Effector CD8-positive, alpha-beta T cell (primary cell): ENCODE data around the gene SGCD.

Experiments used
- DNase-seq: peaks from one replicate; lab custom pipeline; 2025; lab: John Stamatoyannopoulos, UW
- total RNA-seq, 4 experiments: gene quantifications; one replicate each; lab custom pipeline; 2026; lab: John Stamatoyannopoulos, UW

The SGCD gene
- 2.7 to 23.0 (median 14.5) reads per million in 4 experiments for total RNA-seq

DNA sequence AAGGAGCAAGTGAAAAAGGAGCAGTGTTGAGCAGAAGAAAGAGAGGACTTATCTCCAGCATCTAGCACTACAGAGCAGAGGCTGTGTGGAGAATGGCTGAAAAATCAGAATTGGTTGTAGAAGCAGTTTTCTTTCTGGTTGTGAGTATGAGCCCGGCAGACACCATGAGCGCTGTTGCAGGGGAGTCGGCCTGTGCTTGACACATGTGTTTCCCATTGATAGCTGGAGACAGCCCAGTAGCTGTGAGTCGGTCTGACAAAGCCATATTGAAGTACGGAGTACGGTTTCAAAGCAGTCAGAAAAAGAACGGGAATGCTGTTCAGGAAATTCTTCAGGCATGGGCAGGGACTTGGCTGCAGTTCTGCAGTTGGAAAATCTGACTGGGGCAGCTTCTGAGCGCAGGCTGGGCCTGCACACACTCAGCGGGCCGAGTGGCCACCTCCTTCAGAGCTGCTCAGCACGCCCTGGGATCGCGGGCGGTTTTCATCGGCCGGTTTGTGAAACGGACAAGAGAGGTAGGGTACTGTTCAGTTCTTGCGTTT is at the start of gene SGCD:
TSS of gene SGCD (plus strand) at position 447 of the 542 bp plus-strand sequence.
- DNase-seq, result no peak

DNA sequence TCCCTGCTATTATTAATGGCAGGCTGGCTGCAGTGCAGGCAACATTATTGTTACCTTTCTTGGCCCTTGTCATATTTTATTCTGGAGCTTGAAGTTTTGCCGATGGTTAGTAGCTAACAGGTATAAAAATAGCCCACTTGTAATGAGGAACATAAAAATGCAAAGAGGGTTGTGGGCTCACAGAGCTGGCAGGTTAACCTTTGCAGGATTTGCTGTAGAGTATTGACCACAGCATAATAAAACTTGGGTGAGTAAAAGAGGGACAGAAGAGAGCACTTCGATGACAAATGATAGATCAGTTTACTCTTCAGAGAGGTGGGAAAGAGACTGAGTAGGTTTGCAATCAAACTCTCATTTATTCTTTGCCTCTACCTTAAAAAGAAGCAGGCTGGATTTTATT is 49.7 kb upstream of the SGCD start:
- no peak for DNase-seq

DNA sequence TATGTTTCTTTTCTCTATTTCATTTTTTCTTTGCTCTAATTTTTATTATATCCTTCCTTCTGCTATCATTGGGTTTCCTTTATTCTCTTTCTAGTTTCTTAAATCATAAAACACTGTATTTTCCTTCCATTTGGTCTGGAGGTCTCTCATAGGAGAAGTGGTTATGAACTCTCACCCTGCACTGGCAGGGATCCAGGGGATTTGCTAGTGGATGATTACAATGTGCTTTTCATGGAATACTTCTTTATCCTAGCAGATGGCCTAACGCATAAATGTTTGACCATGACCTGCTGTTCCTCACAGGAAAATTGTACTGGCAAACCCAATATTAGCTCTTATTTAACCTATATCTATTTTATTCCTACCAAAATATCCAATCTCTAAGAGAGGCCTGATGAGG is 31.5 kb upstream of the SGCD start:
- DNase-seq, result no peak

DNA sequence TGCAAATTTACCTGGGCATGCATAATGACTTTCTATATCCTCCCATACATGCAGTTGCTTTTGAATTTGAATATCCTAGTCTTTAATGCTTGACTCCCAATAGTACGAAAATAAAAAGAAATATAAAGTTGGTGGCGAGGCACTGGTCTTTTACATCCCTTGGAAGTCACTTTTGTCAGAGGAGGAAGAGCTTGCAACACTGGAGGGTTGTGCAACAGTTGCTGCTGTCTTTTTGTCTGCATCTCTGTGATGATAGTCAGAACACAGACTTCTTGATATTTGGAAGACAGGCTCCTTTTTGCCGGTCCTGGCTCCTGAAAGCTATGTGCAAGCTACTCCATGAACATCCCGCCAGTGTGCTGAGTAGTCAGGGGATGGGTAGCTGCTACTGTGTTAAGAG is 16.8 kb upstream of the SGCD start:
- DNase-seq, result no peak

DNA sequence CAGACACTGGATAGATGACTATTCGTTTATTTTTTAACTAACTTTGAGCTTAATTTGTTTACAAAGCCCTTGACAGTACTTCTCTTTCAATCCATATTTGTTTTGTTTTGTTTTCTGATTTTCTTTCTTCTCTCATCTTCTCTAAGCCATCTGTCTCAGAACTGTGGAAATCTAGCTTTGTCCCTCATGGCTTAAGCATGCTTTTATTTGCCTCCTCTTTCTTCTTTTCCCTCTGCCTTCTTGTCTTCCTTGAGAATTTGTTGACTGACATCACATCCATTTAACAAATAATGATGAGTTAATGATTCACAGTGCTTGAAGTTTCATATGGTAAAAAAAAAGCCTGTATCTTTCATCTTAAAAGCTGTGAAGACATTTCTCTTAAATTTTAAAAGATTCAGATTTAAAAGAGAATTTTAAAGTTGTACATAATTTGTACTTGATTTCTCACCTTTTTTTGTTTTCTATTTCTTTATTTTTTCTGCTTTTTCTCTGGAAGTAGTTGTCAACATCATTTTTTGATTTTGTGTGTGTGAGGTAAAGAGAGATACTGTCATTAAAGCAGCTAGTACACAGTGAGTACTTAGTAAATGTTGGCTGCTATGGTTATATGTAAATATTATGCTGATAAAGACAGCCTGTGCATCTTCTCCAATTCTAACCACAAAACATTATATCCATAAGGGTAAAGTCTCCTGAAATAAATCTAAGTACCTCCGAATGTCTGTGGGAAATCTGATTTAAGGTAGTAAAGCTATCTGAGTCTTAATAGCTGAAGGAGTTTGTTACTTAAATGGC is 13.9 kb upstream of the SGCD start:
- no peak for DNase-seq

DNA sequence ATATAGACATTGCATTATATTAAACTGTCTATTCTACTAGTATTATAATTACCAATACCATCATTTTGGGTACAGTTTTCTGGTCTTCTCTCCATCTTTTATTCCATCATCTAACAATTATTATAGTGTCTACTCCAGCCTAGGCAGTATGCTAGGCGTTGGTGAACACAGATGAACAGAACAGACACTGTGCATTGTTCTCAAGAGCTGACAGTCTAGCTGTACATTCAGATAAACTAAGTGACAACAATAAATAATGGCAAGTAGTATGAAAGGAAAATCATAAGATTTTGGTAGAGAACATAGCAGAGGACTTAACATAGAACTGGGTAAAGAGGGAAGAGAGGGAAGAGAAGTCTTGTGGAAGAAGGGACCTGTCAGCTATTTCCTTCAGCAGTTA is 12.5 kb upstream of the SGCD start:
- DNase-seq, result no peak

DNA sequence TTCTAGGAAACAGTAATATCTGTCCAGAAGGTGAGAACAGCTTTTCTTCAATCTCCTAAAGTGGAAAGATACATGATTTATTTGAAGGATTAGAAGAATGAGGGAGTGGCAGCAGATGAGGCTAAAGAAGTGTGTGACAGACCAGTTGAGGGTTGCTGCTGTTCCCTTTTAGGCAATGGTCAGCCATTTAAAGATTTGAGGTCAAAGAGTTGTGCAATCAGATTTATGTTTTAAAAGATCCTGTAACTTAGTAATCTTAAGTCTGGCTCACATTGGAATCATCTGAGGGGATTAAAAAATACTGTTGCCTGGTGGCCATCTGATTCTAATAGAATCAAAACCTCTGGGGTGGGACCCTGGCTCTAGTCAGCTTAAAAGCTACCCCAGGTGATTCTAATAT is 4.3 kb upstream of the SGCD start:
- no peak for DNase-seq

DNA sequence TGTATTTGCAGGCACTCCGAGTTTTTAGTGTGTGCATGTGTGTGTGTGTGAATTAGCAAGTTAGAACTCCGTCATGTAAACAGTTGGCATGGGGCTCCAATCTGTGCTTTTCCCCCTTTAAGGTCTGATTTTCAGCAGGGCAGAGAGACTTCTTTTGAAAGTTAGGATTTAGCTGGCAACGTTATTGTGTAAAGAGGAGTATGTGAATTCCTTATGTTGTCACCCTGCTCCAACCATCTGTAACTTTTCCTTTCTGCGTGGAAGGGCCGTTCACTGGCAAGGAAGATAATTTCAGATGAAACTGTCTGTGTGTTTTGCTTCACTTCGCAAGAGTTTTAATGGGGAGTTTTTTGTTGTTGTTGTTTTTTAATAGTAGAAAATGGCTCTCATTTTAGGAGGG is 332 bp downstream of the SGCD start:
- no peak for DNase-seq

DNA sequence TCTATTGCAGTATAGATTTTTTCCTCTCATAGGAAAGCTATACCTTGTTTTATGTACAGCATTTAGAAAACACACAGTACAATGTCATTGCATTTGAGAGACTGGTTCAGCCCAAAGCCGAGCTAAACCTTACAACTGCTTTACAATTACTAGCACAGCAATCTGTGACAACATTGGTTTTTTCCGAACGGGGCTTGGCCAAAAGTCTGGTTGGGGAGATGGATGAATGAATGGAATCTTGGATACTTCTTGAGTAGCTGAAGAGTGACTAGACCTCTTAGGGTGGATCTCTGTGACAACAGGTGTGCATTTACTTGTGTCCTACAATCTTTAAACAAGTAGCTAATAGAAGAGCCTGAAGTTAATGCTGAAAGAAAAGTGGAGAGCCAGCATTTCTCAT is 1.2 kb downstream of the SGCD start:
- DNase-seq, result no peak

DNA sequence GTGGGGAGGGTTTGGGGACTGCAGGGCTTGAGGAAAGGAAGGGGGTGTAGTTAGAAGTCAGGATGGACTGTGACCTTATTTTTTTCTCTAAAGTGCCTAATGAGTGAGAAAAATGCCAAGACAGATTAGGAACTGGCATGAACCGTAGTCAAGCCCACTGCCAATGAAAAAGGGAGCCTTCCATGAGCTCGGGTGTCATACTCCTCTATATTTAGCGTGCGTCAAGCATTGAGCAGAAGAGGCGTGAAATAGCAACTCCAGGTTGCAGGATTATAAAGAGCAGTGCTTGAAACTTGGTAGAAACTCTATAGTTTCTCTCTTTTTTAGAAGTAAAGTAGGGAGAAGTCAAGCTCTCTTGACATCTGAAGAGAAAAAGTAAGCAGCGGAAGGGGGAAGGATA is 1.8 kb downstream of the SGCD start:
- DNase-seq, result no peak

DNA sequence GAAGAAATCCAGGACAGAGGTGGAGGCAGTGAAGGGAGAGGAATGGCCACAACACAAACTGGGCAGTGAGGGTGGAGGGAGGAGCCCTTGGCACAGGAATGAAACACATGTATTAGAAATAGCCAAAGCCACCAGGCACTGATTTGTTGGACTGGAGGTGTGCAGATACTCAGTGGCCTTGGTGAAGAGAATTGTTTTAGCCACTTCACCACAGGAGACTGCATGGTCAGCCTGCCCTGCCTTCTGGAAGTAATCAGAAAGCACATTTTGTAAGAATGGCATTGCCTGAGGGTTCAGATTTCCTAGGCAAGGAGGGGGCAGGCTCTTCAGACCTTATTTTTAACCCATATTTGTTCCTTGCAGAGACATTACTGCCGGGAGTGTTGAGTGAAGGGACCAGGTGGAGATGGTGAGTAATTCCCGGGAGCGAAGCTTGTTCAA is 2.2 kb downstream of the SGCD start:
- DNase-seq, result no peak

DNA sequence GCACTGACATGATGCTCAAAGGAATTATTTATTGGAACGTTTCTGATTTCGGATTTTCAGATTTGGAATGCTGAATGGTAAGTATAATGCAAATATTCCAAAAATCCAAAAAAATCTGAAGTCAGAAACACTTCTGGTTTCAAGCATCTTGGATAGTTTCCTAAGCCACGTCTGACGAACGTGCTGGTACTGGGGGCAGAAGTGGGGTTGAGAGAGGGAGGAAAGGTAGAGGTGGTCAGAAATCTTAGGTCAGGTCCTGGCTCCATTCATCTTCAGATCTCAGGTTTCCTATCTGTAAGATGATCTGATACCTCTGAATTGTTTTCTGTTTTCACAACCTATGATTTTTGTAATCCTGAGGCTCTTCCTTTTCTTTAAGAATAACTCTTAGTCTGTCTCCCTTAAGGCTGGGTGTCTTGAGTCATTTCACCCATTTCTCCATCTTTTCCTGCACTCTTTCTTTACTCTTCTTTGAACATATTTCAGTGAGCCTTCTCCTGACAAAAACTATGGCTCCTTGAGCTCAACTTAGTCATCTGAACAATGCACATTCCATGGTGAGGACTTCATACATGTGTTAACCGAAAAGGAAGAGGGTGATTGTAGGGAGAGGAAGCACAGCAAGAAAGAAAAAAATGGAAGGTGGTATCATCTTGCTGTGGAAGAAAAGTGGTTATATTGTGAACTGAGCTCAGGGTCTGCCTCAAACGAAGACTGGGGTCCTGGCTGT is 3.3 kb downstream of the SGCD start:
- no peak for DNase-seq

DNA sequence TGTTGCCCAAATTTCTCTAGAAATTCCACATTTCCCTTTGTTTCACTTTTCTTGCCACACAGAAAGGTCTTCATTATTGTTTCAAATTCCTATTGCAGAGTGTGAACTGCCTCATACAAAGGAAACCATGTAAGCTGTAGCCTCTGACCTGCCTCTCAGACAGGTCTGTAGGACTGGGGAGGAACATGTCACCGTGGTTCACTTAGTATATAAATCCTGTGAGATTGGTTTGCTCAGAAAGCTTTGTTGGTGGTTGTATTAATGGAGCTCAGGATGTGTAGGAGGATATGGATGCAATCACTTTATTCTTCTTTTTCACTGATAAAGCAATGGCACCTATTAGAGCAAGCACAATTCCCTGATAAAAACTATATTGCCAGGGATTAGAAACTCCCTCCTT is 4.2 kb downstream of the SGCD start:
- no peak for DNase-seq

DNA sequence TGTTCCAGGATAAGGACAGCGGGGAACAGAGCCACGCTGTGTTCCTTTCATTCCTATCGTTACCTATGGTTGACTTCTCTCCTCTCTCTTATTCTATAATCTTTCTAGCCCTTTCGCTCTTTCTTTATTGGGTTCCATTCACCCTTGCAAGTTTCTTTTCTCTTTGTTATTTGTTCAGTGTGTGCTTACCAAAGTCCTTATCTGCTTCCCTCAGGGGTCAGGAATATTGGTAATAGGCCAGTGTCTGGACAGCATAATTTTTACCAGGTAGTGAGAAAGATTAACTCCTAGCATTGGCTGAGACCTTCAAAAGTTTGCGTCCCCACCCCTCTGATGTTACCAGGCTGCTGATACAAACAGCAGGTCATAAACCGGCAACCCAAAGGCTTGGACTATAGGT is 4.9 kb downstream of the SGCD start:
- no peak for DNase-seq

DNA sequence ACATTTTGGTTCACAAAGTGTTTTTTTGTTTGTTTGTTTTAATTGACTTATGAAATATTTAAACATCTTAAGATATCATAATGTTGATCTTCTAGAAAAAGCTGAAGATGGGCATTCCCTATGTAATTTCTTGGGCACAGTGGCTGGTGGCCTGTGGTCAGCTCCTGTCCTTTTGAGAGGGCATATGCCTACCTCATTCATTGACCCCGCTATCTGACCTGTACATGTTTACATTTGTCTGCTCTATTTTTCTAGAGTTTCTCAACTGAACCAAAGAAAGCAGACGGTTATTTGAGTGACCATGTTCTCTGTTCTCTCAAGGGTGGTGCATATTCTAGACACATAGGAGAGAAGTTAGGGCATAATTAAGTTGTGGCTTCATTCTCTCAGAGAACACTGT is 5.3 kb downstream of the SGCD start:
- DNase-seq, result no peak

DNA sequence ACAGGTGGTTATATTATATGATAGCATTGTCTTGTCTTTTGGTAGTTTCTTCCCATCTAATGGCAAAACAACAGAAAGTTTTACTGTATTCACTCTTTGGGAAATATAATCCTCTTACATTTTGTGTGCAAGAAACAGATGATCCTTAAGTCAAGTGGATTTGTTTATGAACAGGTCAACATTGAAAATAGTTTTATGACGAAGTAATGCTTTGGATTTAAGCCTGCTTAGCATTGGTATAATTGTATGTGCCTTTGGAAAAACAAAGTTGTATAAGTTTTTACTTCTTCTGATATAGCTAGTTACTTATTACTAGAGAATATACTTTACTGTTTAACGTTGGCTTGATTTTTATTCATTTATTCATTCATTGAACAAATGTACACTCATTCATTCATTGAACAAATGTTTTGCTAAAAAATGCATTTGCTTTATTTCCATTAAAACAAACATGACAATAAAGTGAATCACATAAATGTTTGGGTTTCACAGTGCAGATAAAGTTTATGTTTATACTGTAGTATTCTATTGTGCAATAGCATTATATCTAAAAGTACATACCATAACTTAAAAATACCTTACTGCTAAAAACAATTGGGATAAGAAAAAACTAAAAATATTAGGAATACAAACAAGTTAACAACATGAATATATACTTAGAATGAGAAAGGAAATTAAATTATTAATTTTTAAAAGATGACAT is 12.3 kb downstream of the SGCD start:
- DNase-seq, result no peak

DNA sequence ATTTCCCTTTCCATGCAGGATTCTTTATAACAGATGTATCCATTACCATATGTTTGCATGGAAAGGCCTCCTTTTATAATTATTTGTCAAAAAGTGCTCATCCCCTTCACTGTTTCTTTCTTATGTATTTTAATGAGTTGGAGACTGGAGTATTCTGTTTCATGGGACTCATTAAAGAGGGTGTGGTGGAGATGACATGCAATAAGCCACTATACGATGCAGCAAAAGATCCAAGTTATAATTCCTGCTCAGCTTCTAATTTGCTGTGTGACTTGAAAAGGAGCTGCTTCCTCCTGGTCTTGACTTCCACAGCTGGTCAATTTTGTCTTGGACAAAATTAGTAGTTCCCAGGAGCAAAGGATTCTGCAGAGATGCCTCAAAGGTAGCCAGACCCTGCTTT is 13.9 kb downstream of the SGCD start:
- no peak for DNase-seq

DNA sequence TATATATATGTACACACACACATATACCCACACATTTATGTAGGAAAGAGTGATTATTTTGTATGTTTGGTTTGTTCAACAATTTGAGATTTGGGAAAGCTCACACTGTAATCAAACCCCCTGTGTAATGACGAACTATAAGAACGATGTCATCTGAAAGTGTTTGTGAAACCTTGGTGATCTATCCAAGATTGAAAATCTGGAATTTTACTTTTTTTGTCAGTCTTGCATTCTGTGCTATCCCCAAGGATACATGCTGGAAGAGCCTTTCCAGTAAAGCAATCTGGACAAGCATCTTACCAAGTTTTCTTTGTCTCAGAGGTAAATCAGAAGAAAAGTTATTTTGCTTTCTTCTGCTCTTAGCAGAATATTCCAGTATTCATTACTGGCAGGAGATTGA is 23.3 kb downstream of the SGCD start:
- no peak for DNase-seq

DNA sequence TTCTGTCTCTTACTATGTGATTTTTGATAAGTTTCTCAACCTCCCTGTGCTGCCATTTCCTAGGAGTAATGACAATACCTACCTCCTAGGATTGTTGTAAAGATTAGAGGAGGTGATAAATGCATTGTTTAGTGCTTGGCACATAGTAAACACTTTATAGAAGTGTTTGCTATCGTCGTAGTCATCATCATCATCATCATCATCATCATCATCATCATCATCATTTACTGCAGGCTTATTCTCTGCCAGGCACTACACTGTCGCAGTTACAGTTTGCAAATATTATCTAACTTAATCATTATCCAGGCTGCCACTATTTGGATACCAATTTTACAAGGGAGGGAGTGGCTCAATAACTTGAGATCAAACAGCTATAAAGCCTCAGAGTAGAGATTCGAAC is 24.5 kb downstream of the SGCD start:
- no peak for DNase-seq

DNA sequence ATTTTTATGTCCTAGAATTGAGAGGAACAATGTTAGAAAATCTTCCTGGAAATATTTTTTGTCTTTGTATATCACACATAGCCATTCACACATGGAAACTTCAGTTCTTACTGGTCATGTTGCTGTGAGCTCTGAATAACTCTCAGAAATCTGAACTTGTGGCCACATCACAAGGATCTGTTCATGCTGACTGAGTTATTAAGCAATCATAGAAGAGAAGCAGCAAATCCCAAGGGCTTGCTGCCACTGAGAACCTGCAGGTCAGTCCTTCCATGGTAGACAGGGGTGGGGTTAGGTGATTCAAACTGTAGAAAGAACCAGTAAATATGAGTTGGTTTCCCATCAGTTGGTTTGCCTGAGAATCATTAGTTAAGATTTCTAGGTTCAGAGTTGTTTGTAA is 27.6 kb downstream of the SGCD start:
- no peak for DNase-seq

DNA sequence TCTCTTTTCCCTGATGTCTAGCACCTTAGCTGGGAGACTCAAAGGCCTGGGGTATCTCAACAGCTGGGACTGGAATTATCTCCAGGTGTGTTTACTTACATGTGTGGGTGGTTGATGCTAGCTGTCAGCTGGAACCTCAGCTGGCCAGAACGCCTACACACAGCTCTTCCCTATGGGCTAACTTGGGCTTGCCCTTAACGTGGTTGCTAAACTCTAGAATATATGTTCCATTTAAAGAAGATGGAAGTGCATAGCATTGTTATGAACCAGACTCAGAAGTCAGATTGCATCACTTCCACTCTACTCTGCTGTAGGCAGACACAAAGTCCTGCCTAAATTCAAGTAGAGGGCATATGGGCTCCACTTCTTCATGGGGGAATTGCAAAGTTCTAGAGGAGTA is 29.3 kb downstream of the SGCD start:
- DNase-seq, result no peak

DNA sequence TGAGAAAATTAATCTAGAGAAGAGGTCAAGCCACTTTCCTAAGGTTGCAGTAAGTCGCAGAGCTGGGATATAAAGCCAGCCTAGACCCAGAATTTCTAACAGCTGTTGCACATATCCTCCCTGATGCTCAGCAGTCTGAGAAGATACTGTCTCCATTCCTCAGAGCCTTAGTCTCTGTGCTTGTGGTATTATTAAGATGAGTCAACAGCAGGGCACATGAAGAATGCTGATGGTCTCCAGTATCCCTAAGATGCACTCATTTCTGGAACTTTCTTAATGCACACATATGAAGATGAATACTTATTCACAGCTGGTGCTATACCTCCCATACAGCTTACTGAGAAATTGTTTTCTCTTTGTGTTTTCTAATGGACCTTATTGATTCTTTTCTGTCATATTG is 32.5 kb downstream of the SGCD start:
- DNase-seq, result no peak
